Right atrium auricular region (tissue), 2 donors: ENCODE results near the gene SRGAP3. TPM values are rescaled to one million over a fixed set of nuclear protein-coding genes. Genes with fewer than 3 reads are reported as not detected.

Source experiments
- DNase-seq: peaks from one replicate; pipeline ENCODE4 v3.0.0-alpha.2; 2019; ENCODE audit warnings: low spot score
- H3K27ac ChIP-seq, 2 donors: fragments of 200-600 bp; sonication (generic); 1 replicate in 1 of 2; 2 replicates in 1 of 2; pipeline ENCODE4 v1.5.1; 2016 to 2019
- H3K27me3 ChIP-seq, 2 donors: fragments of 200-600 bp; sonication (generic); one replicate each; pipeline versions ENCODE4 v1.5.1 to v1.6.0; 2017 to 2019
- H3K36me3 ChIP-seq: fragments of 200-600 bp; sonication (generic); one replicate; pipeline ENCODE4 v1.5.1; 2016
- H3K4me1 ChIP-seq, 2 donors: fragments of 200-600 bp; sonication (generic); one replicate each; pipeline versions ENCODE4 v1.5.1 to v1.6.0; 2017 to 2019
- H3K4me3 ChIP-seq, 2 donors: fragments of 200-600 bp; sonication (generic); 1 replicate in 1 of 2; 2 replicates in 1 of 2; pipeline ENCODE4 v1.5.1; 2017 to 2019; ENCODE audit warnings: mild to moderate bottlenecking in 1 of 2, moderate library complexity in 1 of 2
- H3K9me3 ChIP-seq, 2 donors: fragments of 200-600 bp; sonication (generic); one replicate each; pipeline ENCODE4 v1.5.1; 2019
- total RNA-seq, 2 donors: library from RNA; depleted of rRNA; stranded (reverse); fragments of >200 nt; gene quantifications; one replicate each; pipeline ENCODE4 v1.1.0, GENCODE V29; 2016
- TF ChIP-seq, protein P1 (sequence below), 2 donors: fragments of 200-600 bp; sonication (generic); IDR thresholded peaks; one replicate each; pipeline ENCODE4 v1.5.1; 2019; ENCODE audit warnings: antibody characterized with exemption in 2 of 2

SRGAP3 gene
- total RNA-seq, 2 donors from 2014 or later = 4.0 to 5.0 TPM

DNA sequence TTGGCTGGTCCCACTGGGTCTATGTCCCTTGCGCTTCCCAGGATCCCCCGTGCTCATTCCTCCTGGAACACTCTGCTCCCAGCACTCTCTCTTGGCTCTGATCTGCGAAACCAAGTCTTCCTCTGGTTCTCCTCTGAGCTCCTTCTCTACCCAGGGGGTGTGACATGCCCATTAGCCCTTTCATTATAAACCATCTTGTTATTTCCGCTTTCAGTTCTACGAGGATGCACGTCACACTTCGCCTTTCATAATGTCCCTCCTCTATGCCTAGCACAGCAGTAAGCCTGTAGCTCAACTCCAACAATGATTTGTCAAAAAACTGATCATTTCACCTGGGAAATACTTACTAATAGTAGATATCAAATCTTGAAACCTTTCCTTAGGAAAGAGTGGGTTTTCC is 234.2 kb downstream of the SRGAP3 start:
- TF ChIP-seq, protein P1, sequence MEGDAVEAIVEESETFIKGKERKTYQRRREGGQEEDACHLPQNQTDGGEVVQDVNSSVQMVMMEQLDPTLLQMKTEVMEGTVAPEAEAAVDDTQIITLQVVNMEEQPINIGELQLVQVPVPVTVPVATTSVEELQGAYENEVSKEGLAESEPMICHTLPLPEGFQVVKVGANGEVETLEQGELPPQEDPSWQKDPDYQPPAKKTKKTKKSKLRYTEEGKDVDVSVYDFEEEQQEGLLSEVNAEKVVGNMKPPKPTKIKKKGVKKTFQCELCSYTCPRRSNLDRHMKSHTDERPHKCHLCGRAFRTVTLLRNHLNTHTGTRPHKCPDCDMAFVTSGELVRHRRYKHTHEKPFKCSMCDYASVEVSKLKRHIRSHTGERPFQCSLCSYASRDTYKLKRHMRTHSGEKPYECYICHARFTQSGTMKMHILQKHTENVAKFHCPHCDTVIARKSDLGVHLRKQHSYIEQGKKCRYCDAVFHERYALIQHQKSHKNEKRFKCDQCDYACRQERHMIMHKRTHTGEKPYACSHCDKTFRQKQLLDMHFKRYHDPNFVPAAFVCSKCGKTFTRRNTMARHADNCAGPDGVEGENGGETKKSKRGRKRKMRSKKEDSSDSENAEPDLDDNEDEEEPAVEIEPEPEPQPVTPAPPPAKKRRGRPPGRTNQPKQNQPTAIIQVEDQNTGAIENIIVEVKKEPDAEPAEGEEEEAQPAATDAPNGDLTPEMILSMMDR (IDR thresholded peaks at IDR 0.05) = no peak
- Histone ChIP-seq H3K36me3 (no peaks in the 10 kb centered on the region), H3K27me3 (no peaks in the 10 kb centered on the region), H3K4me3 (no peak overlapping the region), H3K4me1 (peaks cover 0 to 19% of the 10 kb centered on the region in 2 donors), H3K9me3 (no peaks in the 10 kb centered on the region), H3K27ac (no peak overlapping the region)
- DNase-seq = no peak

DNA sequence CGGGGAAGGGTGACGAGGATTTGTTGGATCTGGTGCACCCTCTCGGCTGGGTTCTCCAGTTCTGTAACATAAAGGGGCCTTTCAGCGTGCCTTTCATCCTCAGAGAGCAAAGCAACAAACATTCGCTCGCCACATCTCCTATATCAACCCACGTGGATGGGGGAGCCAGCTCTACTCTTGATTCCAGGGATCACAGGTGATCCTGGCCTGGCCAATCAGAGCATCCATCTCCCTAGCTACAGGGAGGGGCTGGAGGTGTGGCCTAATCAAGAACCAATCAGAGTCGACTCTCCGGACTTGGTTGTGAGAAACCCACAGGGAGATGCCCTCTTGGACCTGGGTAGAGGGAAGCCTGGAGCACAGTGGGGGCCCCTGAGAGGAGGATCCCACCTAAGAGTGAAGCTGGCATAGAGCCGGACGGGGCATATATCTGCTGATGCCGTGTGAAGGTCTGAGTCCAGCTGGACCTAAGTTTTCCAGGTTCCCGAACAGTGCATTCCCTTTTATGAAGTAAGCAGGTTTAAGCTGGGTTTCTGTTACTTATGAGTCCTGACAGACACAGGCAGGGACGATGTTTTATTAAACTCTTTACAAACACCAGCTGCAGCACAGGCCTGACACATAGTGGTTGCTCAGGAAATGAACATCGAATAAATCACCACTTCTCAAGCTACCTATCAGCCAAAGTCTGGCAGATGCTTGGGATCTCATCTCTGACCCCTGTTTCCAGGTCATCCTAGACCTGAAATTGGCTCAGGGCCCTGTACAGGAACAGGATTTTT is 235.5 kb downstream of the SRGAP3 start:
- DNase-seq = peak; percentile 13
- TF ChIP-seq, protein P1 (IDR thresholded peaks at IDR 0.05) = no peak
- Histone ChIP-seq H3K36me3 (no peaks in the 10 kb centered on the region), H3K4me1 (peaks cover 0 to 6% of the 10 kb centered on the region in 2 donors), H3K4me3 (no peak overlapping the region), H3K27me3 (no peaks in the 10 kb centered on the region), H3K9me3 (no peaks in the 10 kb centered on the region), H3K27ac (no peak overlapping the region)

DNA sequence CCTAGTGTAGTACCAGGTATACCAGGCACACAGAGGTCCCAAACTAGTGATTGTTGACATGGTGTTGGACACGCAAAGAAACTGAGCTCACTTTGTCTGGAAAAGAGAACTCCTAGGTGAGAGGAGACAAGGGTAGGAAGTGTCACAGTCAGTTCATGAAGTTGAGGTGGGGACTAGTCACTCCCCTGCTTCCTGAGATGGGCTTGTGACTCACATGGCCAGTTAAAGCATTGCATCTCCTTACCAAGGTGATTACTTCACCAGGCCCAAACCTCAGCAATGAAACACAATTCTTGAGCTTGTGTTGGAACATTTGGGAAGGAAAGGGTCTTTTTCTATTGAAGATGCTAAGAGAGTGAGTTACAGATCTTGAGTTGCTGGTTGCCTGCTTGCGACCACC is 236.9 kb downstream of the SRGAP3 start:
- Histone ChIP-seq H3K27me3 (no peaks in the 10 kb centered on the region), H3K4me1 (no peaks in the 10 kb centered on the region), H3K36me3 (no peaks in the 10 kb centered on the region), H3K4me3 (no peak overlapping the region), H3K9me3 (no peaks in the 10 kb centered on the region), H3K27ac (no peak overlapping the region)
- TF ChIP-seq, protein P1 (IDR thresholded peaks at IDR 0.05) = no peak
- no peak for DNase-seq

DNA sequence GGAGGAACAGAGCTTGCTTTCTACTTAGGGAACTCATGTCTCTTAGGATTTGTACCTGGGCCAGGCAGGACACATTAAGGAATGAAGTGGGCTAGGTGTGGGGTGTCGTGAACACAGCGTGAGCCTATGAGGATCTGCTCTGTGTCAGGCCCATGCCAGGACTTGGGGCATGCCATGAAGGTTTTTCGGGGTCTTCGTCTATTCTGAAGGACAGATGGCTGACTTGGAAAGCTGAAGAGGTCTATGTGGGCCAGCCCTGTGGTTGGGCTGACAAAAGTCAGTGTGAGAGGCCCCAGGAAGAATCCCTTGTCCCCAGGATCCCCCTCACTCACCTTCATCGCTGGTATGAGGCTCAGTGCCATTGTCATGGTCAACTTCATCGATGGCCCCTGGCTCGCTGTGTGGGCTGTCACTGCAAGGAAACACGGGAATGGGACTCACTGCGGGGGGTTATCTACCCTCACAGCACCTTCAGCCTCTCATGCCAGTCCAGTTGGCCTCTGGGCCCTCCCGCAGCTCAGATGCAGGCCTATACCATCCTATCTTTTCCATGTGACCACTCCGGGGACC is 239.4 kb downstream of the SRGAP3 start:
- Histone ChIP-seq H3K4me3 (no peak overlapping the region), H3K27me3 (no peaks in the 10 kb centered on the region), H3K4me1 (no peaks in the 10 kb centered on the region), H3K27ac (no peak overlapping the region), H3K9me3 (no peaks in the 10 kb centered on the region), H3K36me3 (no peaks in the 10 kb centered on the region)
- DNase-seq = peak; percentile 1
- TF ChIP-seq, protein P1 (IDR thresholded peaks at IDR 0.05) = no peak

DNA sequence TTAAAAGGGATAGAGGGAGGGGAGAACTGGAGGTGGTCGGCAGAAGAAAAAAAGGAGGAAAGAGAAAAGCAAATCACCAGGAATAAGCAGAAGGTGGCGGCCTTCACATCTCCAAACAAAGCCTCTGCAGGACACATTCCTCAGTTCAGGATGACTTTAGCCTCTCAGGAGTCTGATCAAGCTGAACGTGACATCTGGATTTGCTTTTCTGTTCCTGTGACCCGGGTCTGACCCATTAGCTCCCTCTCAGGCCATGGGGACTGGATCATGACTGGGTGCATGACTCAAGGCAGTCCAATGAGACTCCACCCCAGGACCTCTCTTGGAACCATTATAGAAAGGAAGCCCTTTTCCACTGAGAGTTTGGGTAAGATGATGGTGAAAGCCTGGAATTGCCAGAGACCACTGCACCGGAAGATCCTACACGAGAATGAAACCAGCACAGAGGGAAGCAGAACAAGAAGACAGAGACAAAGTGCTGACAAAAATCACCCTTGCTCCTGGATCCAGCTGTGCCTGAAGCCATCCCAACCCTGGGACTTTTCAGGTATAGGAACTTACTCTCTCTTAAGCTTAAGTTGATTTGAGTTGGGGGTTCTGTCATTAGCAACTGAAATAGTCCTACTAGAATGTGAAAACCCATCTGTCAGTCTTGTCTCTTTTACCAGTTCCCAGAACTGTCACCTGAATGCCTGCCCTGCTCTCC is 240.7 kb downstream of the SRGAP3 start:
- Histone ChIP-seq H3K4me3 (no peak overlapping the region), H3K27ac (no peak overlapping the region), H3K9me3 (no peaks in the 10 kb centered on the region), H3K4me1 (no peaks in the 10 kb centered on the region), H3K36me3 (no peaks in the 10 kb centered on the region), H3K27me3 (no peaks in the 10 kb centered on the region)
- DNase-seq = peak; percentile 2
- TF ChIP-seq, protein P1 (IDR thresholded peaks at IDR 0.05) = no peak
